Activated T-helper 2 cell treated with anti-CD3 and anti-CD28 coated beads, Interferon-gamma antibody, Interleukin-2, Interleukin-4, amounts not matched to agents 10 μg/mL and 5 μg/mL and 100 μg/mL, durations not matched to agents 14 hours and 24 hours and 36 hours (primary cell): ENCODE measurements around the gene C18orf63. TPM values are rescaled to one million over a fixed set of nuclear protein-coding genes. Genes with fewer than 3 reads are reported as not detected.
"Not testable (repeated sequence)": the region's sequence is repeated elsewhere in the genome, so short reads cannot be mapped to it uniquely, and the experiment has no call there.

Experiments
- DNase-seq: peaks from one replicate; pipeline ENCODE4 v3.0.0; 2021; ENCODE audit warnings: low spot score
- H3K27ac Mint-ChIP-seq: one replicate; pipeline ENCODE4 v1.8.0; 2021; ENCODE audit warnings: mixed read lengths
- H3K27me3 Mint-ChIP-seq: one replicate; pipeline ENCODE4 v1.8.0; 2021; ENCODE audit warnings: low read depth, mixed read lengths
- H3K36me3 Mint-ChIP-seq: one replicate; pipeline ENCODE4 v1.8.0; 2021; ENCODE audit warnings: low read depth, mixed read lengths
- H3K4me1 Mint-ChIP-seq: one replicate; pipeline ENCODE4 v1.8.0; 2021; ENCODE audit warnings: low read depth, mixed read lengths
- H3K4me3 Mint-ChIP-seq: one replicate; pipeline ENCODE4 v1.8.0; 2021; ENCODE audit warnings: low read depth, mild to moderate bottlenecking, moderate library complexity, mixed read lengths
- H3K9me3 Mint-ChIP-seq: one replicate; pipeline ENCODE4 v1.8.0; 2021; ENCODE audit warnings: mixed read lengths
- intact Hi-C: fragments of 100-400 bp; cut with micrococcal nuclease; formaldehyde crosslinking; loops from one replicate; pipeline ENCODE4 v1.15.1; 2023
- total RNA-seq: library from RNA; stranded (reverse); gene quantifications from 2 replicates; pipeline ENCODE4 v1.2.3, GENCODE V29; 2022

The C18orf63 gene
- total RNA-seq, 1 donor from 2014 or later: not detected

GRCh38 chr18:74289137-74289536 lies 26.5 kb upstream of the C18orf63 start:
- Mint-ChIP-seq H3K4me1 (peaks cover 5% of the 10 kb centered on the region), H3K27ac (no peak overlapping the region), H3K27me3 (peaks cover 18% of the 10 kb centered on the region), H3K4me3 (no peak overlapping the region), H3K36me3 (peaks cover 4% of the 10 kb centered on the region), H3K9me3 (no peaks in the 10 kb centered on the region)
- intact Hi-C loops: loop anchor here (10.0 kb wide), 1 partner anchor 56 kb away; no protein-coding TSS in a partner anchor
- no peak for DNase-seq

- intact Hi-C loops: loop anchor here (2.0 to 5.0 kb wide), 2 partner anchors 38 to 207 kb away; partner anchors contain the start of gene CNDP2
- no peaks in the 10 kb centered on the region for H3K9me3 Mint-ChIP-seq
- H3K27ac Mint-ChIP-seq: no peak overlapping the region
- DNase-seq: no peak
- H3K4me3 Mint-ChIP-seq: no peak overlapping the region
- peaks cover 4% of the 10 kb centered on the region for H3K36me3 Mint-ChIP-seq
- peaks cover 5% of the 10 kb centered on the region for H3K4me1 Mint-ChIP-seq
- H3K27me3 Mint-ChIP-seq: peaks cover 18% of the 10 kb centered on the region
These were observed 25.6 kb upstream of the C18orf63 start for GRCh38 chr18:74290021-74290420.

- no peak for DNase-seq
- H3K4me3 Mint-ChIP-seq: peak overlapping the region; percentile 94
- intact Hi-C loops: loop anchor here (2.0 to 5.0 kb wide), 2 partner anchors 39 to 206 kb away; partner anchors contain the start of gene CNDP2
- peaks cover 18% of the 10 kb centered on the region for H3K27me3 Mint-ChIP-seq
- peaks cover 5% of the 10 kb centered on the region for H3K4me1 Mint-ChIP-seq
- peaks cover 4% of the 10 kb centered on the region for H3K36me3 Mint-ChIP-seq
- no peak overlapping the region for H3K27ac Mint-ChIP-seq
- H3K9me3 Mint-ChIP-seq: no peaks in the 10 kb centered on the region
These were observed 24.7 kb upstream of the C18orf63 start for GRCh38 chr18:74290794-74291471.

GRCh38 chr18:74291472-74291770 lies 24.2 kb upstream of the C18orf63 start:
- intact Hi-C loops: loop anchor here (2.0 to 5.0 kb wide), 2 partner anchors 39 to 205 kb away; partner anchors contain the start of gene CNDP2
- no peak for DNase-seq
- H3K9me3 Mint-ChIP-seq: no peaks in the 10 kb centered on the region
- H3K36me3 Mint-ChIP-seq: peaks cover 4% of the 10 kb centered on the region
- peaks cover 5% of the 10 kb centered on the region for H3K4me1 Mint-ChIP-seq
- H3K4me3 Mint-ChIP-seq: peak overlapping the region; percentile 94
- H3K27me3 Mint-ChIP-seq: peaks cover 18% of the 10 kb centered on the region
- H3K27ac Mint-ChIP-seq: peak overlapping the region; percentile 78

DNA sequence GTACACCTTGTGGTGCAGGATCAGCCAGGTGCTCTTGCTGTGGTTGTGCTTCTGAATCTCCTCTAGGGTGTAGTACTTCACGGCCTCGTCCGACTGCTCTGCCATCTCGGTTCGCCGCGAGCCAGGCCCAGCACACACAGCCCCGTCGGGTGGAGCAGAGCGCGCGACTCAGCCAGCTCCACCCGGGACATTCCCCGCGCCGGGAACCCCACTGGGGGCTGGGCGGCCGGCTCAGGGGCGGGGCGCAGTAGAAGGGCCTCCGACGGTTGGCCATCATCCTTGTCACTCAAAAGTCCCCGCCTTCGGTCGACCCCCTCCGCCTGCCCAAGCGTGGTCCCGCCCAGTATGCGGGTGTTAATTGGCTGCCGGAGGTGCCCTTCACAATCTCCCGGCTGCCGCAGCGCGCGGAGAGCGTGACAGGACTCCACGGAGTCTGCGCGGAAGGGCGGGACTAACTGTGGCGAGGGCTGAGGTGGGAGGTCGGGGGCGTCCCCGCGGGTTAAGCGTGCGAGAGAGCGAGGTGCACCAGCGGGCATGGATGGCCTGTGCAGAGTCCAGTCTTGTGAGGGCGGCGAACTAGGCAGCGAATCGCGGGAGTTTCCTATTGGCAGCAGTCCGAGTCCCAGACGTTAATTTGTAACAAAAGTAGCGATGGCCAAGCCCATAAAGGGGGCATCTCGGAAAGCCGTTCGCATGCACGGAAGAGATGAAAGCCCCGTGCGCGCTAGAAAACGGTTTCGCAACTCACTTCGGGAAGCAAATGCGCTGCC lies 23.7 kb upstream of the C18orf63 start, which contains the start of gene CYB5A:
CYB5A (minus strand) TSS at position 193 of the 770 bp plus-strand sequence; CDS start at position 105, 88 bp downstream.
- Mint-ChIP-seq H3K4me3 (peak within 1 kb of the TSS; percentile 94), H3K4me1 (peaks cover 5% of the 10 kb centered on the region), H3K9me3 (no peaks in the 10 kb centered on the region), H3K27ac (peak within 1 kb of the TSS; percentile 78), H3K27me3 (peaks cover 15% of the 10 kb centered on the region), H3K36me3 (peaks cover 4% of the 10 kb centered on the region)
- peak; percentile 93 for DNase-seq
- intact Hi-C loops: loop anchor here (1.0 to 5.0 kb wide), 3 partner anchors 40 to 205 kb away; partner anchors contain the start of genes CNDP2 and TIMM21

- peaks cover 5% of the 10 kb centered on the region for H3K4me1 Mint-ChIP-seq
- no peaks in the 10 kb centered on the region for H3K9me3 Mint-ChIP-seq
- intact Hi-C loops: loop anchor here (1.0 to 5.0 kb wide), 2 partner anchors 40 to 144 kb away; partner anchors contain the start of gene TIMM21
- no peak for DNase-seq
- H3K36me3 Mint-ChIP-seq: peaks cover 4% of the 10 kb centered on the region
- H3K4me3 Mint-ChIP-seq: peak overlapping the region; percentile 94
- H3K27me3 Mint-ChIP-seq: peaks cover 12% of the 10 kb centered on the region
- H3K27ac Mint-ChIP-seq: no peak overlapping the region
These were observed 23.1 kb upstream of the C18orf63 start for GRCh38 chr18:74292541-74292858.

- H3K4me3 Mint-ChIP-seq: peak overlapping the region; percentile 94
- not testable (repeated sequence) for H3K4me1 Mint-ChIP-seq, H3K27ac Mint-ChIP-seq, H3K36me3 Mint-ChIP-seq, DNase-seq, H3K9me3 Mint-ChIP-seq
- H3K27me3 Mint-ChIP-seq: peaks cover 11% of the 10 kb centered on the region
- intact Hi-C loops: loop anchor here (1.0 to 5.0 kb wide), 2 partner anchors 41 to 145 kb away; partner anchors contain the start of gene TIMM21
These were observed 22.7 kb upstream of the C18orf63 start for GRCh38 chr18:74292982-74293381.

DNA sequence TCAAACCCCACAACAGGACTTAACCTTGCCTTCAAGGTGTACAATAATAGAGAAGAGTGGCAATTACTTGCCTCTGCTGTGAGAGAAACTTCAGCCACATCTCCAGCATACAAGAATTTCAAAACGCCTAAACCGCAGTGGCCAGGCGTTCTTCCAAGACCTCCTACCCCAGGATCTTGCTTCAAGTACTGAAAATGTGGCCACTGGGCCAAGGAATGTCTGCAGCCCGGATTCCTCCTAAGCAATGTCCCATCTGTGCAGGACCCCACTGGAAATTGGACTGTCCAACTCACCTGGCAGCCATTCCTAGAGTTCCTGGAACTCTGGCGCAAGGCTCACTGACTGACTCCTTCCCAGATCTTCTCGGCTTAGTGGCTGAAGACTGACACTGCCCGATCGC lies 21.1 kb upstream of the C18orf63 start:
- intact Hi-C loops: loop anchor here (5.0 kb wide), 1 partner anchor 42 kb away; no protein-coding TSS in a partner anchor
- H3K27me3 Mint-ChIP-seq: peaks cover 8% of the 10 kb centered on the region
- H3K4me3 Mint-ChIP-seq: no peak overlapping the region
- no peak for DNase-seq
- H3K4me1 Mint-ChIP-seq: peaks cover 2% of the 10 kb centered on the region
- H3K27ac Mint-ChIP-seq: no peak overlapping the region
- H3K9me3 Mint-ChIP-seq: no peaks in the 10 kb centered on the region
- H3K36me3 Mint-ChIP-seq: peaks cover 4% of the 10 kb centered on the region

DNA sequence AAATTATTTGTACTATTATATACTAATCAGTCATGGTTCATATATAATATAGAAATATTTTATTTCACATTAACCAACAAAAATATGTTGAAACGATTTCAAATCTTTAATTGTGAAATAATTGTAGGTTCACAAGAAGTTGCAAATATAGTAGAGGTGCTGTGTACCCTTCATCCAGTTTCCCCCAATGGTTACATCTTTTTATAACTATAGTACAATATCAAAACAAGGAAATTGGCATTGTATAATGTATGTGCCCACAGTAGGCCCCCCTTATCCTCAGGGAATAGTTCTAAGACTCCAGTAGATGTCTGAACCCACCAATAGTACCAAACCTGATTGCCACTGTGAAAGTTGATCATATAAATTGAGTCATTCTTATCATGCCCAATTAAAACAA lies 16.5 kb upstream of the C18orf63 start:
- DNase-seq: no peak
- no peaks in the 10 kb centered on the region for H3K36me3 Mint-ChIP-seq
- peaks cover 25% of the 10 kb centered on the region for H3K27me3 Mint-ChIP-seq
- H3K4me1 Mint-ChIP-seq: no peaks in the 10 kb centered on the region
- no peak overlapping the region for H3K4me3 Mint-ChIP-seq
- H3K27ac Mint-ChIP-seq: no peak overlapping the region
- no peaks in the 10 kb centered on the region for H3K9me3 Mint-ChIP-seq
- intact Hi-C loops: no loop called here

DNA sequence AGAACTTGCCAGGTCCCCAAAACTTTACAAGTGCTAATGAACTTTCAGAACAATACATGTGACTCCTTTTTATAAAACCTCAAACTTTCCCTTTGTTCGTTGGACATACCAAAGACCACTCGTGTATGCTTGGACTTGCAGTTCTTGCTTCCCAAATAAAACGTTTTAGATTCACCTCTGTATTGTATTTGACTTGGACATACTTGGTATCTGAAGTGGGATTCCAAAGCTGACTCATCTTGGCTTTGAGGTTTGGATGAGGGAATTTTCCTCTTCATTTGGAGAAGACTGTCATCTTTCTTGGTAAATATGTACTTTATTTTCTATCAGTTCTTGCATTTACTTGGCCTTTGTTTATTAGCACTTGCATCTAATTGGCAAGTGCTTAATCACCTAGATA lies 15.9 kb upstream of the C18orf63 start:
- no peak overlapping the region for H3K27ac Mint-ChIP-seq
- H3K4me1 Mint-ChIP-seq: no peaks in the 10 kb centered on the region
- no peaks in the 10 kb centered on the region for H3K36me3 Mint-ChIP-seq
- H3K9me3 Mint-ChIP-seq: no peaks in the 10 kb centered on the region
- peaks cover 30% of the 10 kb centered on the region for H3K27me3 Mint-ChIP-seq
- no peak for DNase-seq
- no peak overlapping the region for H3K4me3 Mint-ChIP-seq
- intact Hi-C loops: no loop called here

GRCh38 chr18:74303306-74303705 lies 12.3 kb upstream of the C18orf63 start:
- no peak overlapping the region for H3K4me3 Mint-ChIP-seq

DNA sequence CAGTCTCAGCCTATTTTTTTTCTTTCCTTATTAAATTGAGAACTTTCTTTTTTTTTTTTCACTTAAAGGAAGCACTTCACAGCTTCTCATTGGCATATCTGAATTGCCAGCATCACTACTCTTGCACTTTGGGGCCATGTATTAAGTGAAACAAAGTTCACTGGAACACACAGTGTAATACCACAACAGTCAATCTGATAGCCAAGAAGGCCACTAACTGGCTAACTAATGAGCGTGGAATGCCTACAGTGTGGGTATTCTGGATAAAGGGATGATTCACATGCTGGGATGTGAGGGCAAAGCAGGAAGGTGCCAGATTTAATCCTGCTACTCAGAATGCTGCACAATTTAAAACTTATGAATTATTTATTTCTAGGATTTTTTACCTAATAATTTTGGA lies 11.7 kb upstream of the C18orf63 start:
- H3K4me1 Mint-ChIP-seq: no peaks in the 10 kb centered on the region
- H3K4me3 Mint-ChIP-seq: no peak overlapping the region
- intact Hi-C loops: no loop called here
- DNase-seq: no peak
- H3K27me3 Mint-ChIP-seq: peaks cover 59% of the 10 kb centered on the region
- H3K36me3 Mint-ChIP-seq: no peaks in the 10 kb centered on the region
- H3K9me3 Mint-ChIP-seq: no peaks in the 10 kb centered on the region
- no peak overlapping the region for H3K27ac Mint-ChIP-seq

More at GRCh38 chr18:74303306-74303705, 12.3 kb upstream of the C18orf63 start:
- H3K27ac Mint-ChIP-seq: no peak overlapping the region
- no peaks in the 10 kb centered on the region for H3K9me3 Mint-ChIP-seq
- H3K27me3 Mint-ChIP-seq: peaks cover 55% of the 10 kb centered on the region
- no peaks in the 10 kb centered on the region for H3K4me1 Mint-ChIP-seq
- intact Hi-C loops: no loop called here
- H3K36me3 Mint-ChIP-seq: no peaks in the 10 kb centered on the region
- no peak for DNase-seq

DNA sequence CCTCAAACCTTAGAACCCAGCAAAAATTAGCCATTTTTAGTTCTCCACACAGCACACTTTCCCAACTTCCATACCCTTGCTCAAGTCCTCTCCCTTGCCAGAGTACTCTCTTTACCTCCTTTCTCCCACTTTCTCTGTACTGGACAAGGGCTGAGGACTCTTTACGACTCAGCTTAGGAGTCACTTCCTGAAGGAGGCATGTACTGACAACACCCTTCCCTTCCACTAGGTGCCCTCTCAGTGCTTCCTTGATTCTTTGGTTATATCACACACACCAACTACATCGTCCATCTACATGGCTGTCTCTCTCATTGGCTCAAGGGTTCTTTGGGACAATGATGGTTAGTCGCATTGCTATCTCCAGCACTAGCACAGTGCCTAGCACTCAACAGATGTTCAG lies 5.2 kb upstream of the C18orf63 start:
- Mint-ChIP-seq H3K4me1 (no peaks in the 10 kb centered on the region), H3K27me3 (peaks cover 39% of the 10 kb centered on the region), H3K9me3 (no peaks in the 10 kb centered on the region), H3K4me3 (no peak overlapping the region), H3K36me3 (no peaks in the 10 kb centered on the region), H3K27ac (no peak overlapping the region)
- intact Hi-C loops: no loop called here
- no peak for DNase-seq
